GM19395 (cell line): Measurements from ENCODE around the gene GNG3.
"Not testable (repeated sequence)": the region's sequence is repeated elsewhere in the genome, so short reads cannot be mapped to it uniquely, and the experiment has no call there.

Experiments used
- ATAC-seq: cut with Tn5 transposase; IDR thresholded peaks from one replicate; pipeline ENCODE4 v1.9.1; 2021; ENCODE audit warnings: mild to moderate bottlenecking, moderate library complexity; ENCODE audit not compliant: unreplicated experiment

GNG3 gene

GRCh38 chr11:62716206-62716605, 8.7 kb downstream of the GNG3 start:
- ATAC-seq, result no peak

GRCh38 chr11:62716816-62717215, 9.3 kb downstream of the GNG3 start:
- no peak for ATAC-seq

- ATAC-seq, result no peak
Observed at GRCh38 chr11:62719302-62719978, 12.0 kb downstream of the GNG3 start.

DNA sequence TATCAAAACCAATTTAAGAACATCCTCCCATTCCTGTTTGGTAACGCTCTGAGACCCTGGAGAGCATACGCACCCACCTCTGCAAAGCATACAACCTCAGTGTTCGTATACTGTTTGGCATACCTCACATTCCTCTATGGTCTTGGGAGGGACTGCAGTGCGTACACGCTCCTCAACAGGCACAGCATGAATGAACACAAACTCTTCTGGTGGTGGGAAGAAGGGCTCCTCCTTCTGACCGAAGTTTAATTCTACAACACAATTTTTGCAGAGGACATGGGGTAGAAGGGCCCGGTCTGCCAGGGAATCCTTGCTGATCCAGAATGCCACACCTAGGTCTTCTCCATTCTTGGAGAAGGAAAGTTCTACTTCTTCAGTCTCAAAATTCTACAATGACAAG, 14.5 kb downstream of the GNG3 start:
- ATAC-seq, result no peak

- ATAC-seq, result no peak
Observed at GRCh38 chr11:62724171-62724570, 16.7 kb downstream of the GNG3 start.

GRCh38 chr11:62725646-62726045, 18.2 kb downstream of the GNG3 start:
- no peak for ATAC-seq

DNA sequence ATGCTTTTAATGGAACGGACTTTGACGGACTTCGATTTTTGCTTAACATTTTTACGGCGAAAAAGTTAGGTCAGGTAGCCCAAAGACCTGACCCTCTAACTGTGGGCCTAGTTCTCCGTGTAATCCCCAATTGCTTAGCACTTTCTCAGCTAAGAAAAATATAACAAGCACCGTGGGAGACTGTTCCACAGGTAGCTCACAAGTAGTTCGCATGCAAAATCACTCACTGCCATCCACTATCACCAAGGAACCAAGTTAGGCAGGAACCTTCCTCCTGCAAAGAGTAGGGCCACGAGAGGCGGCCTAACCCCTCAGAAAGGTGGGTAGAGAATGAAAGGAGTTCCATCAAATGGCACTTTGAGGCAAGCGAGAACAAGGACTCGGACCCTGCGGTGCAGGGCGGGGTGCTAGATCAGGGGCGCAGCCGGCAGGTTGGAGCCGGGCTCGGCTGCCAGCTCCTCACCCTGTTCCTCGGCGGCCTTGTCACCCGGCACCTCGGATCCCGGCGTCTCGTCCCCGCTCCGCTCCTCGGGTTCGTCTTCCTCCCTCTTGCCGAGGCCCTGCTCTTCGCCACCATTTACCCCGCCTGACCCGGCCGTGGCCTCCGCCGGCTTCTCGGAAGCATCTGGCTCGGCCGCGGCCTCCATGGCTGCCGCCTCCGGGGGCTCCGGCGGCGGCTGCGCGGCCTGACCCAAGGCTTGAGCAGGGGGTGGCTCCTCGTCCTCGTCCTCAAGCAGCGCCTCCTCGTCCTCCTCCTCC, 18.9 kb downstream of the GNG3 start:
- ATAC-seq, result peak; percentile 1

DNA sequence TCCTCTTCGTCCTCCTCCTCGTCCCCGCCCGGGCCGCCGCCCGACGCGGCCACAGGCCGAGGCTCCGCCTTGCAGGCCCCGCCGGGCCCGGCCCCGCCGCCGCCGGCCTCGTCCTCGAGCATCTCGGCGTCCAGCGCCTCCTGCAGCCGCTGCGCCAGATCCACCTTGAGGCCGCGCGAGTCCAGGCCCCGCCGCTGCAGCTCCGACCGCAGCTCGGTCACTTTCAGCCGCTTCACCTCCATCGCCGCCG, 19.4 kb downstream of the GNG3 start:
- no peak for ATAC-seq

- ATAC-seq, result peak; percentile 69
Observed at GRCh38 chr11:62727165-62727871, 19.8 kb downstream of the GNG3 start, which contains the start of gene HNRNPUL2. Gene HNRNPUL2 (minus strand): TSS chr11:62727457. CDS start chr11:62727156, 301 bp downstream.

GRCh38 chr11:62727872-62728170, 20.3 kb downstream of the GNG3 start:
- peak; percentile 66 for ATAC-seq

- ATAC-seq, result peak; percentile 31
Observed at GRCh38 chr11:62728171-62728988, 20.9 kb downstream of the GNG3 start, which contains the start of gene TTC9C. Gene TTC9C (plus strand): TSS chr11:62728486. CDS start chr11:62728849, 363 bp downstream.

- not testable (repeated sequence) for ATAC-seq
Observed at GRCh38 chr11:62730076-62730475, 22.6 kb downstream of the GNG3 start.

DNA sequence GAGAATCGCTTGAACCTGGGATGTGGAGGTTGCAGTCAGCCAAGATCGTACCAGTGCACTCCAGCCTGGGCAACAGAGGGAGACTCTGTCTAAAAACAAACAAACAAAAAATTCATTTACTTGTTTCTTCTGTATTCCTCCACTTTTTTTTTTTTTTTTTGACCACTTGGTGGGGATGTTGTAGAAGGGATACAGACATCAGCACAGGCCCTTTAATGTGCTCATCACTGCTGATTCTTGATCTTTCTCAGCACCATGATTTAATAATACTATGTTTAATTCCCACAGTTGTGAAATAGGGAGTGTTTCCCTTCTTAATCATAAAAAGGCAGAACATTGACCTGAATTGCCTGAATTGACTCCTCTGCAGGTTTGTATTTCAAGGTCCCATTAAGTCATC, 25.4 kb downstream of the GNG3 start:
- no peak for ATAC-seq

- no peak for ATAC-seq
Observed at GRCh38 chr11:62737196-62737595, 29.7 kb downstream of the GNG3 start.

GRCh38 chr11:62747475-62748160, 40.1 kb downstream of the GNG3 start:
- ATAC-seq, result no peak

DNA sequence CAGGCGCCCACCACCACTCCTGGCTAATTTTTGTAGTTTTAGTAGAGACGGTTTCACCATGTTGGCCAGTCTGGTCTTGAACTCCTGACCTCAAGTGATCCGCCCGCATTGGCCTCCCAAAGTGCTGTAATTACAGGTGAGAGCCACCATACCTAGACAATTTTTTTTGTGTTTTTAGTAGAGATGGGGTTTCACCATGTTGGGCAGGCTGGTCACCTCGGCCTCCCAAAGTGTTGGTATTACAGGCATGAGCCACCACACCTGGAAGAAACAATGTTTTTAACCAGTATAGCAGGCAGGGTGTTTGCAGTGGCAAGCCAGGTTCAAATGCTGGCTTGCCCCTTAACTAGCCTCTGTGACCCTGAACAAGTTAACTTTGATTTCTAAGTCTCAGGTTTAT, 42.5 kb downstream of the GNG3 start:
- ATAC-seq, result not testable (repeated sequence)

DNA sequence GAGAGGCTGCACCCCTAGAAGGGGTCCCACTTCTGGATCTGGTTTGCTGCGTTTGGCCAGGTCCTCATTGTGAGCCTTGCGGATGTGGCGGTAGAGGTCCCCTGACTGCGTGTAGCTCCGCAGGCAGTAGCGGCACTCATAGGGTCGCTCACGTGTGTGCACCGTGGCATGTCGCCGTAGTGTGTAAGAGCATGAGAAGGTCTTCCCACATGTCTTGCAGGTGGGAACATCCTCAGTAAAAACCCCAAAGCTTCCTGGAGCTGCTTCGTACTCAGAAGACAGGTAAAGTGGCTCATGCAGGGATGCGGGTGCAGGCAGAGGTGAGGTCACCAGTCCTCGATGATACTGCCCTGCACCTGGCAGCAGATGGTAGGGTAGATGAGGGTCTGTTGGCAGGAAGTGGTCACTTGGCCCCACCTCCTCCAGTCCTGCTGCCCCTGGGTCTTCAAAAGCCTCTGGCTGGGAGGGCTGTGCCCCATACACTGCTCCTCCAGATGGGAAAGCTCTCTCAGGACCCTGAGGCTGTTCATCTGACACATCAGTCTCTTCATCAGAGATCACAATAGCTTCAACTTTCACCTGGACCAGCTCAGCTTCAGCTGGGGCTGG, 44.8 kb downstream of the GNG3 start:
- no peak for ATAC-seq

GRCh38 chr11:62752994-62753735, 45.7 kb downstream of the GNG3 start:
- peak; percentile 1 for ATAC-seq

- peak; percentile 96 for ATAC-seq
Observed at GRCh38 chr11:62753736-62754603, 46.5 kb downstream of the GNG3 start, which contains the start of gene ZBTB3. Gene ZBTB3 (minus strand): TSS chr11:62754160. CDS start chr11:62753664, 496 bp downstream.
